ENCODE data around the gene CHRNE. TPM values are rescaled to one million over a fixed set of nuclear protein-coding genes. Genes with fewer than 3 reads are reported as not detected.

Gene CHRNE
- total RNA-seq, 2 experiments from 2014 or later, result 3.2 to 3.7 TPM

GRCh38 chr17:4863321-4863720 lies 39.6 kb downstream of the CHRNE start:
- intact Hi-C loops (cut with DNase I, micrococcal nuclease), result no loop called here
- Histone ChIP-seq H3K36me3 (ENCODE audit: insufficient read depth, low read length) (peaks cover 27% of the 10 kb centered on the region), H3K4me3 (ENCODE audit: low read length) (no peak overlapping the region), H3K27me3 (ENCODE audit: control insufficient read depth in 1 of 2, insufficient read depth in 2 of 2, low read length in 2 of 2) (no peaks in the 10 kb centered on the region), H3K4me1 (ENCODE audit: insufficient read depth, low read length) (peaks cover 7% of the 10 kb centered on the region), H3K27ac (ENCODE audit: low read depth in 1 of 2, low read length in 2 of 2) (no peak overlapping the region), H3K9me3 (ENCODE audit: control insufficient read depth in 1 of 2, insufficient read depth in 1 of 2, low read length in 2 of 2) (no peaks in the 10 kb centered on the region)
- POLR2A ChIA-PET, result no interaction called here
- H3K4me3 Mint-ChIP-seq, result no peak overlapping the region
- no peaks in the 10 kb centered on the region for H3K9me3 Mint-ChIP-seq
- no peak overlapping the region for H3K27ac Mint-ChIP-seq
- no peaks in the 10 kb centered on the region for H3K27me3 Mint-ChIP-seq
- peaks cover 14% of the 10 kb centered on the region for H3K36me3 Mint-ChIP-seq (ENCODE audit: low read depth)
- ATAC-seq (ENCODE audit: poor library complexity), result no peak
- no peak for TF ChIP-seq CTCF (IDR thresholded peaks at IDR 0.05)
- CTCF ChIA-PET, result no interaction called here
- H3K4me1 Mint-ChIP-seq (ENCODE audit: low read depth), result peaks cover 9% of the 10 kb centered on the region
- no peak for DNase-seq

DNA sequence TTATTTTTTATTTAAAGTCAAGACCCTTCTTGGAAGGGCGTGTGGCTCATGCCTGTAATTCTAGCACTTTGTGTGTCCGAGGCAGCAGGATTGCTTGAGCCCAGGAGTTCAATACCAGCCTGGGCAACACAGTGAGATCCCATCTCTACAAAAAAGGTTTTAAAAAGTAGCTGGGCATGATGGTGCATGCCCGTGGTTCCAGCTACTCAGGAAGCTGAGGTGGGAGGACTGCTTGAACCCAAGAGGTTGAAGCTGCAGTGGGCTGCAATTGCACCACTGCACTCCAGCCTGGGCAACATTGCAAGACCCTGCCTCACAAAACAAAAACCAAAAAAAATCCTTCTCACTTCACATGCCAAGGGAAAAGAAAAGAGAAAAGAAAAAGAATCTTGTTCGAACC lies 40.2 kb downstream of the CHRNE start:
- Histone ChIP-seq H3K36me3 (ENCODE audit: insufficient read depth, low read length) (peaks cover 27% of the 10 kb centered on the region), H3K27ac (ENCODE audit: low read depth in 1 of 2, low read length in 2 of 2) (no peak overlapping the region), H3K9me3 (ENCODE audit: control insufficient read depth in 1 of 2, insufficient read depth in 1 of 2, low read length in 2 of 2) (no peaks in the 10 kb centered on the region), H3K4me3 (ENCODE audit: low read length) (no peak overlapping the region), H3K27me3 (ENCODE audit: control insufficient read depth in 1 of 2, insufficient read depth in 2 of 2, low read length in 2 of 2) (no peaks in the 10 kb centered on the region), H3K4me1 (ENCODE audit: insufficient read depth, low read length) (peaks cover 7% of the 10 kb centered on the region)
- ATAC-seq (ENCODE audit: poor library complexity) (no peak), DNase-seq (no peak)
- ChIA-PET CTCF (no interaction called here), POLR2A (no interaction called here)
- Mint-ChIP-seq H3K27ac (no peak overlapping the region), H3K36me3 (ENCODE audit: low read depth) (peaks cover 15% of the 10 kb centered on the region), H3K27me3 (no peaks in the 10 kb centered on the region), H3K4me1 (ENCODE audit: low read depth) (peaks cover 13% of the 10 kb centered on the region), H3K9me3 (no peaks in the 10 kb centered on the region), H3K4me3 (no peak overlapping the region)
- intact Hi-C loops (cut with DNase I, micrococcal nuclease), result no loop called here
- TF ChIP-seq CTCF (IDR thresholded peaks at IDR 0.05), result no peak

DNA sequence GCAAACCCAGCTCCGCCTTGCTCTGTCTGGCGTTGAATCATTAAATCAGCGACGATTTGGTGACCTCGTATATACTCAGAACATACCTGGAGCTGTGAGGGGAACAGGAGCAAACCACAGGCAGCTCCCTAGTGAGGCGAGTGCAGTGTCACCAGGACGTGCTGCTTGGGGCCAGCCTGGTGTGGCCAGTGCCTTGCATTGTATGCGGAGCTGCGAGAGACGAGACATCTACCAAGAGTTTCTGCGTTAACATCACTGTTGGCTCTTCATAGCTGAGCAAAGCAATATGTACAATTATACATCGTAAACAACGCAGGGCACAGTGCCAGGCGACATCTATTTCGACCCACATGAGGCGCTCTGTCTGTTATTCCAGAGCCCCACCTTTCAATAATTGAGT lies 41.8 kb downstream of the CHRNE start:
- H3K27me3 ChIP-seq (ENCODE audit: control insufficient read depth in 1 of 2, insufficient read depth in 2 of 2, low read length in 2 of 2), result no peaks in the 10 kb centered on the region
- ATAC-seq (ENCODE audit: poor library complexity), result no peak
- H3K9me3 Mint-ChIP-seq, result no peaks in the 10 kb centered on the region
- H3K4me3 Mint-ChIP-seq, result no peak overlapping the region
- H3K27me3 Mint-ChIP-seq, result no peaks in the 10 kb centered on the region
- peaks cover 28% of the 10 kb centered on the region for H3K4me1 Mint-ChIP-seq (ENCODE audit: low read depth)
- H3K9me3 ChIP-seq (ENCODE audit: control insufficient read depth in 1 of 2, insufficient read depth in 1 of 2, low read length in 2 of 2), result no peaks in the 10 kb centered on the region
- ChIA-PET POLR2A (no interaction called here), CTCF (no interaction called here)
- H3K27ac ChIP-seq (ENCODE audit: low read depth in 1 of 2, low read length in 2 of 2), result no peak overlapping the region
- H3K4me1 ChIP-seq (ENCODE audit: insufficient read depth, low read length), result peaks cover 7% of the 10 kb centered on the region
- H3K36me3 ChIP-seq (ENCODE audit: insufficient read depth, low read length), result peaks cover 33% of the 10 kb centered on the region
- peaks cover 30% of the 10 kb centered on the region for H3K36me3 Mint-ChIP-seq (ENCODE audit: low read depth)
- H3K27ac Mint-ChIP-seq, result no peak overlapping the region
- TF ChIP-seq CTCF (IDR thresholded peaks at IDR 0.05), result no peak
- DNase-seq, result no peak
- H3K4me3 ChIP-seq (ENCODE audit: low read length), result no peak overlapping the region
- intact Hi-C loops (cut with DNase I, micrococcal nuclease), result no loop called here
